T-helper 22 cell (primary cell): Measurements from ENCODE around the gene PLCB1.
"Not testable (repeated sequence)": the region's sequence is repeated elsewhere in the genome, so short reads cannot be mapped to it uniquely, and the experiment has no call there.

Source experiments
- DNase-seq: peaks from one replicate; pipeline ENCODE4 v3.0.0-alpha.2; 2020; ENCODE audit warnings: low read depth

The PLCB1 gene

GRCh38 chr20:8156235-8157079 lies 24.4 kb downstream of the PLCB1 start:
- no peak for DNase-seq

DNA sequence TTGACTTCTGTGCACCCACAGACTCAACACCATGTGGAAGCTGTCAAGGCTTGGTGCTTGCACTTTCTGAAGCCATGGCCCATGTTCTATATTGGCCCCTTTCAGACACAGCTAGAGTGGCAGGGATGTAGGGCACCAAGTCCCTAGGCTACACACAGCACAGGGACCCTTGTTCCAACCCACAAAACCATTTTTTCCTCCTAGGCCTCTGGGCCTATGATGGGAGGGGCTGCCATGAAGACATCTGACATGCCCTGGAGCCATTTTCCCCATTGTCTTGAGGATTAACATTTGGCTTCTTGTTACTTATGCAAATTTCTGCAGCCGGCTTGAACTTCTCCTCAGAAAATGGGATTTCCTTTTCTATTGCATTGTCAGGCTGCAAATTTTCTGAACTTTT lies 27.2 kb downstream of the PLCB1 start:
- not testable (repeated sequence) for DNase-seq

- no peak for DNase-seq
Measured at GRCh38 chr20:8161264-8162071, 29.4 kb downstream of the PLCB1 start.

GRCh38 chr20:8162610-8163009 lies 30.5 kb downstream of the PLCB1 start:
- no peak for DNase-seq

GRCh38 chr20:8163543-8163942 lies 31.5 kb downstream of the PLCB1 start:
- DNase-seq: no peak

GRCh38 chr20:8166730-8167129 lies 34.7 kb downstream of the PLCB1 start:
- no peak for DNase-seq

- DNase-seq: no peak
Measured at GRCh38 chr20:8168785-8169288, 36.8 kb downstream of the PLCB1 start.

DNA sequence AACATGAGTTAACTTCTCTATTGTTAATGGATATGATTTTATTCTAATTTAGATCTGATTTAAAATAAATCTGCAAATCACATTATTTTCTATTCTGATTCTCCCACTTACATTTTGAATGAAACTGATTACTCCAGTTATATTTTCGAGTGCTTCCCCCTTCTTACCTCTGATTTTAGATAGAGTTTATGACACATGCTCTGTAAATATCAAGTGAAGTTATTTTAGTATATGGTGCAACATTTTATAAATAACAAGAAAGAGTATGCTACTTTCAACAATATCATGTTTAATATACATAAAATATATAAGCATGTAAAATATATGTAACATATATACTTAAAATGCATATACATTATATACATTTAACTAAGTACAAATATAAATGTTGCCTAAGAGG lies 38.9 kb downstream of the PLCB1 start:
- no peak for DNase-seq

DNA sequence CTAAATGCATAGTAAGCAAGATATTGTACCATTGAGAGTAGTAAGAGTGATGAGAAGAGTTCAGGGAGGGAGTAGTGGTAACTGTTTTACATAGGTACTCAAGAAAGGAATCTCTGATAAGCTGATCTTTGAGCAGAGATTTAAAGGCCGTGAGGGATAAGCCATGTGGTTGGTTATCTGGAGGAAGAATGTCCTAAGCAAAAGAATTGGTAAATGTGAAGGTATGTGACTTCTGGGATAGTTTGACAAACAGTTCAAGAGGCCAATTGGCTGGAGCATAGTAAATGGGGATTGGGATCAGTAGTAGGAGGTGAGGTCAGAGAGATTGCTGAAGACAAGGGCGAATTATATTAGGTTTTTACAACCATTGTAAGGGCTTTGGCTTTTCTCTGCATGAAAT lies 40.1 kb downstream of the PLCB1 start:
- no peak for DNase-seq

GRCh38 chr20:8175741-8176675 lies 43.9 kb downstream of the PLCB1 start:
- no peak for DNase-seq

- no peak for DNase-seq
Measured at GRCh38 chr20:8183526-8183925, 51.5 kb downstream of the PLCB1 start.

DNA sequence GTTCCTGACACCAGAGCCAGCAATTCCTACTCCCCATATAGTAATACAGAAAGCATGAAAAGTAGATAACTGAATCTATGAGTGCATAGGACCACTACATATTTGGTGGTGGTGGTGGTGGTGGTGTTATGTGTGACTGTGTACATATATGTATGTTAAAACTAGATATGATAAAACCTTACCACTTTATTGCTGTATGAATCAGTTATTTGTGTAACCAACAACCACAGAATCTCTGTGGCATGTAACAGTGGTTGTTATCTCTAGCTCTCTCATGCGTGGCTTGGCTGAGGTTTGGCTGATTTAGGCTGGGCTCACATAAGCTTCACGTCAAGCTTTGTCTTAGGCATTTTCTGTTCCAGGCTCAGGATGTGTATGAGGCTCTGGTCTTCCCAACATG lies 55.7 kb downstream of the PLCB1 start:
- no peak for DNase-seq

GRCh38 chr20:8190043-8190880 lies 58.2 kb downstream of the PLCB1 start:
- DNase-seq: no peak

DNA sequence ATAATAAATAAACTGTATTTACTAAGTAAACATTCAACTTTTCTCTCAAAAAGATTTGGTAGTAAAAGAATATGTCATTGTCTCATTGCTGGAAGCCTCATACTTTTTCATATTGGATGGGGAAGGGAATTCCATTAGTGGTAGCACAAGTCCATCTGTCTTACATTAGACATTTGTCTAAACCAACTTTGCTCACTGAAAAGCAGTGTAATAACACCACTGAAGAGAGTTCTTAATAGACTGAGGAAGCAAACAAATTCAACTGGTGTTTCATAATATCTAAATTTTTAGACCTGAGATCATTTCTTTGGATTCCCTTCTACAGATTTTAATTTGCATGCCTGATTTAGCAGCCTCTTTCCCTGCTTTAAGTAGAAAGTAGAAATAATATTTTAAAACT lies 62.7 kb downstream of the PLCB1 start:
- no peak for DNase-seq

DNA sequence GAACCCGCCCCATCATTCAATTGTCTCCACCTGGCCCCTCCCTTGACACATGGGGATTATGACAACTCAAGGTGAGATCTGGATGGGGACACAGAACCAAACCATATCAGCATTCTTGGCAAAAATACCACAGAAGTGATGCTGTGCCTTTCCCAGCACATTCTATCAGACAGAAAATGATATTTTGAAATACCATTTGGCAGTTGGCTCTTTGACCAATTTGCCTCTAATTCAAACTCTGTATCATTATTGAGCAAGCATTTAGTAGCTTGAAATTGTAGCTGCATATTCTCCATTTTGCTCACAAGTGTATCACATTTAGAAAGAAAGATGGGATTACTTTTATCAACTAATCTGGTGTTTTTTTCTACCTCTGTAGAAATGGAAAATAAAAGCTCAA lies 64.0 kb downstream of the PLCB1 start:
- no peak for DNase-seq

GRCh38 chr20:8200220-8200619 lies 68.2 kb downstream of the PLCB1 start:
- no peak for DNase-seq

DNA sequence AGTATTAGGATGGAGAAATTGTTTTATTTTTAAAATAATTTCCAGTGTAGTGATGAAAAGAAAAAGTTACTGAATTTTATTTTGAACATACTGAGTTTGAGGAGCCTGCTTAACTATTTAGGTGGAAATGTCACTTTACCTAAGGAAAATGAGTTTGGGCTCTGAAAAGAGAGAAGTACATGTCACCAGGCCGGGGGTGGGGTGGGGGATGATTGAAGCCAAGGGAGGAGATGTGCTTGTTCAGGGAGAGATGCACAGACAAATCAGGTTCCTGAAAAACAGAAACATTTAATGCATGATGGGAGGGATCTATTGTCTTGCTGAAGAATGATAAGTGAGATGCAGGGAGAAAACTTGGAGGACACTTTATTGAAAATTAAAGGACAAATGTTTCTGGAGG lies 71.3 kb downstream of the PLCB1 start:
- no peak for DNase-seq

- DNase-seq: no peak
Measured at GRCh38 chr20:8205996-8206395, 73.9 kb downstream of the PLCB1 start.

DNA sequence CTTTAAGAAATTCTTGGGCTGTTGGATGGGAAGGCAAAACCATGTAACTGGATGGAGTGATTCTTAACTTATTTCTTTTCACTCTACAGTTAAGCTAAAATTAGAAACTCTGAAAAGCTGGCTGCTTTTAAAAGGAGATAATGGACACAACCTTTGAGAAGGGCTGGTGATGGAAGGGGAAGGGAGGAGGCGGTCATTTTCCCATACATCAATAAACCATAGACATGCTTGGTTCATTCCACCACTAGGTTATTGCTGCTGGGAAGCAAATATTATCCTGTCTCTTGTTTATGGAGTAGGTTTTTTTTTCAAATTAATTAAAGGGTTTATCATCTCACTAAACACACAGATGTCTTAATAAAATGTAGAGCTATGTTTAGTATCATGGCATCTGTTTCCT lies 76.2 kb downstream of the PLCB1 start:
- DNase-seq: no peak

DNA sequence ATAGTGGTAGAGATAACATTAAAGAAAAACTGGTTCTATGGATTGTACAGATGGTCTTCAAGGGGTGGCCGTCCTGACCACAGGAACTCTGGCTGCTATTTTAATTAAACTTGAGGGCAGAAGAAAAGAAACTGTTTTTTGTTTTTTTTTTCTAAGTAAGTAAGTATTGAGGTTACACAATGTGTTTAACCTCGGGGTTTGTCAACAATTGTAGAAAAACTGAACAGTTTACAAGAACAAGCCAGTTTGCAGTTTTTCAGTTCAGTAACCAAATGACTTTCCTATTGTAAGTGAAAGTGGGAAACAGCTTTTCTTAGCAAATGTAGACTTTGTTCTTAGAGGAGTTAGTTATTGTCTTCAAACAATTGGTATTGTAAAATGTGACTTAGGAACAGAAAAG lies 77.0 kb downstream of the PLCB1 start:
- no peak for DNase-seq

DNA sequence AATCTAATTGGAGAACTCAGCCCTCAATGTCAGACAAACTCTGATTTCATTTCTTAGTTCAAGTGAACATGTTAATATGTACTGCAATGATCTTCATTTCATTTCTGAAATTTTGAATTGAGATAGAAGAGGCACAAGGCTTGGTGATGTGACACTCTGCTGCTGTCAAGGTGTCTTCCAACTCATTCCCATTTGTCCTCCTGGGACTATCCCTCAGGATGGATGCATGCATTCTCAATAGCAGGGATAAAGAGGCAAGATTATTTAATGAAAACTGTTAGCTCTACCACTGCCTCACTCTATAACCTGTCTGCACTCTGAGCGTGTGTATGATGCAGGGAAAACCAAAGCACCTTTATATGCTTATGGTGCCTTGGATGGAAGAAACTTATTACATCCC lies 78.7 kb downstream of the PLCB1 start:
- no peak for DNase-seq
